ENCODE results near the gene ERC2. TPM values are rescaled to one million over a fixed set of nuclear protein-coding genes. Genes with fewer than 3 reads are reported as not detected.

ERC2 gene
- polyA plus RNA-seq, 1 experiment = 0.07 TPM

DNA sequence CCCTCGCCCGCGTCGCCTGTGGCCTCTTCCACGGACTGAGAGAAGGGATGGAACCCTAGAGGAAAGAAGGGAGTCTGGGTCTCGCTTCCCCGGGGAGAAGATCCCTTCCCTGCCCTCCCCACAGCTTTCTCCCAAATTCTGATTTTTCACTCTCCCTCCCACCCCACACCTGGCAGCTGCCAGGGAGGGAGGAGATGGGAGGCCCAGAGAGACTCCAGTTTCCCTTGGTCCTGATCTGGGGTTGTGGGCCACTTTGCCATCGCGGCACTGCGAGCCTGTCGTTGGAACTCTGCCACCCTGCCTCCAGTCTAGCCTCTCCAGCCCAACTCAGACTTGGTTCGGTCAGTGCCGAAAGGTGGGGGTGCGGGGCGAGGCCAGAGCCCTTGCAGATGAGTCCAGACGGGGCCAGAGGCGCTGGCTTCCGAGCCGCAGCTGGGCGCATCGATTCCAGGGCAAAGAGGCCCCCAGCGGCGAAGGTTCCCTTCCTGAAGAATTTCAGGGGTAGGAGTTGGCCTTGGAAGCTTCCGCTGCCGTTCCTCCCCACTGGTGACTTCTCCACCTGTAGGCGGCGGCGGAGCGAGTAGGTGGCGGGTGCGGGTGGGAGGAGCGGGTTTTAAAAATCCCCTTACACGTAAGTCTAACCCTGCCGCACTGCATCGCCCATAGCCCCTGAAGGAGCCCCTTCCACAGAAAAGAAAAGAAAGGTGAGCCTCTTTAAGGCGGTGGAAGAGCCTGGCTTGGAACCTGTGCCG, 986.3 kb downstream of the ERC2 start:
- DNase-seq (ENCODE audit: low read depth) = no peak

DNA sequence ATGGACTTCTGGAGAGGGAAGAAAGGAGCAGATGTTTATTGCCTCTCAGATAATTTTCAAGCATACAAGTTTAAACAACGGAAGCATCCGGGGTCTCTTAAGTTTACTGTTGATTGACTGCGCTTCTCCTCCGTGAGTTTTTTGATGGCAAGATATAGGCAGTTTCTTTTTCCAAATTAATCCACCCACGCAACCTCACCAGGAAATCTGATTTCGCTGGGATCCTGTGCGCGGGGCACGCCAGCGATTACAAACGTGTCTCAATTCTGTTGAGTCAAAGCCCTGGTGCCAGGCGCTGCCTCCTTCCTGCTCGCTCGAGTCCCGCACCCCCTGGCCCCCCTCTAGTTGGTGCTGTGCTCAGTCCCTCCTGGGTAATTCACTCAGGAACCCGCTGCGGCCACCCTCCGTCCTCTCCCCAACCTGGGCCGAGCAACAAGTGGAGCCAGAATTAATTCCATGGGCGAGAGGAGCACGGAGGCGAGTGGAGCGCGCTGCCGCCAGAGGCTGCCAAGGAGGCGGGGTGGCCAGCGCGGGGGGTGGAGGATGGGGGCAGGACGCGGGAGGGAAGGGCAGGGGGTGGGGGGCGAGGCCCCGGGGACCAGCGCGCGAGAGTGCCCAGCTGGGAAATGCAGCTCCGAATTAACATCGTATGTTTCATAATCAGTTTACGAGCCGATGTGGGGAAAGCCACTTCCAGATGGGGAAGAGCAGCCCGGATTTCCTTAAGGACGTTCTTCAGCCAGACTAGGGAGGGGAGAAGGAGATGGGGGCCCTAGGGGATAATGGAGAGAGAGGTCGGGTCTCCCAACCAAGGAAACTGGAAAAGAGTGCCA, 987.1 kb downstream of the ERC2 start:
- CTCF ChIA-PET = interaction anchor here (0.7 to 4.3 kb wide), 7 partner anchors 9 to 315 kb away, joined by 3 to 36 read pairs (median 3); no protein-coding TSS in a partner anchor
- Histone ChIP-seq H3K36me3 (ENCODE audit: control insufficient read depth, insufficient read depth, low read length) (peaks cover 12% of the 10 kb centered on the region), H3K27me3 (ENCODE audit: control insufficient read depth, insufficient read depth, low read length) (no peaks in the 10 kb centered on the region), H3K4me3 (ENCODE audit: low read depth, low read length) (peak overlapping the region; percentile 68)
- TF ChIP-seq, protein P1, sequence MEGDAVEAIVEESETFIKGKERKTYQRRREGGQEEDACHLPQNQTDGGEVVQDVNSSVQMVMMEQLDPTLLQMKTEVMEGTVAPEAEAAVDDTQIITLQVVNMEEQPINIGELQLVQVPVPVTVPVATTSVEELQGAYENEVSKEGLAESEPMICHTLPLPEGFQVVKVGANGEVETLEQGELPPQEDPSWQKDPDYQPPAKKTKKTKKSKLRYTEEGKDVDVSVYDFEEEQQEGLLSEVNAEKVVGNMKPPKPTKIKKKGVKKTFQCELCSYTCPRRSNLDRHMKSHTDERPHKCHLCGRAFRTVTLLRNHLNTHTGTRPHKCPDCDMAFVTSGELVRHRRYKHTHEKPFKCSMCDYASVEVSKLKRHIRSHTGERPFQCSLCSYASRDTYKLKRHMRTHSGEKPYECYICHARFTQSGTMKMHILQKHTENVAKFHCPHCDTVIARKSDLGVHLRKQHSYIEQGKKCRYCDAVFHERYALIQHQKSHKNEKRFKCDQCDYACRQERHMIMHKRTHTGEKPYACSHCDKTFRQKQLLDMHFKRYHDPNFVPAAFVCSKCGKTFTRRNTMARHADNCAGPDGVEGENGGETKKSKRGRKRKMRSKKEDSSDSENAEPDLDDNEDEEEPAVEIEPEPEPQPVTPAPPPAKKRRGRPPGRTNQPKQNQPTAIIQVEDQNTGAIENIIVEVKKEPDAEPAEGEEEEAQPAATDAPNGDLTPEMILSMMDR (IDR thresholded peaks at IDR 0.05; ENCODE audit: insufficient read depth, low read depth, low read length) = peak; percentile 11; the same call in 1 of the 2 replicates
- POLR2A ChIA-PET = interaction anchor here (0.5 to 2.8 kb wide), 6 partner anchors 74 to 622 kb away, joined by 3 to 20 read pairs (median 3); no protein-coding TSS in a partner anchor
- peak; percentile 71 for DNase-seq (ENCODE audit: low read depth)

More for the DNA sequence above, 986.3 kb downstream of the ERC2 start:
- Histone ChIP-seq H3K36me3 (ENCODE audit: control insufficient read depth, insufficient read depth, low read length) (peaks cover 10% of the 10 kb centered on the region), H3K27me3 (ENCODE audit: control insufficient read depth, insufficient read depth, low read length) (no peaks in the 10 kb centered on the region), H3K4me3 (ENCODE audit: low read depth, low read length) (peak overlapping the region; percentile 68)
- CTCF ChIA-PET = interaction anchor here (0.6 to 4.3 kb wide), 8 partner anchors 9 to 498 kb away, joined by 3 to 36 read pairs (median 4); no protein-coding TSS in a partner anchor
- POLR2A ChIA-PET = interaction anchor here (0.5 to 2.8 kb wide), 8 partner anchors 73 to 760 kb away, joined by 3 to 20 read pairs (median 3); no protein-coding TSS in a partner anchor
- TF ChIP-seq, protein P1 (IDR thresholded peaks at IDR 0.05; ENCODE audit: insufficient read depth, low read depth, low read length) = peak; percentile 47

DNA sequence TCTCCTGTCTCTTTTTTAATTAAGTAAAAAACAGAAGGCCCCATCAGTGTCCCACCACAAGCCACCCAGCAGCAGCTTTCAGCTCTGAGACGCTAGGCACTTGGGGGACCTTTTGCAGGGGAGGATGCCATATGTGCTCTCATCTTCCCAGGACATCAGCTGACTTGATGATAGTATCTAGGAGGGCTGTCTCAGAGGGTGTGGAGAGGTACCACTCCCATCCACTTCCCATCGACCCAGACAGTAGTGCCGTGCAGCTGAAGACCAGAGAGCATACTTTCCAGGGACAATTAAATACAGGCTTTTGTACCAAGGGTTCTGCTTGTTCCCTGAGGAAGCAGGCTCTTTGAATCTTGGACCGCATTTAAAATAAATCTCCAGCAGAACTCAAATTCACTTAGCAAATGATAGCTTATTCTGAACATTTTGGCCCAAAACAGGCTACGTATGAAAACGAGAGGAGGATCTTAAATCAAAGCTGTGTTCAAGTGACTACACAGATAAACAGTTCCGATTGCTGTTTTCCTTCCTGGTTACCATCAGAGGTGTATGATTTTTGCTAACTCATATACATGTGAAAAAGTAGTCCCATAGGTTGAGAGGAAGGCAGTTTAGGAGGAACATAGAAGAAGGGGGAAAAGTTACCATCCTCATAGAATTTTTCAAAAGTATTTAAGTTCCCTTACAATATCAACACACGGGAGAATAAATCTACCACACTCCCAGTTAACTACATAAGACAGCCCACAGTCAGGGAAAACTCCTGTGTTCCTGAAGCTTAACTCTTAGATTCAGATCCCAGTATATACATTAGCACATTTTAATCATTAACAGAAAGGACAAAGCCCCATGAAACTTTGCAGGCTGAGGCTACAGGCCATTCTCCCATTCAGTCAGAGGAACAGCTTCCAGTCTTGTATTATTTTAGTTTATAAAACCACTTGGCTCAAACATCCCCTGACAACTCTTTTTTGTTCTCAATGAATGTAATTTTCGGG, 990.7 kb downstream of the ERC2 start:
- ChIA-PET POLR2A (interaction anchor here (0.6 to 1.0 kb wide), 8 partner anchors 8 to 1049 kb away, joined by 3 to 4 read pairs (median 3); no protein-coding TSS in a partner anchor), CTCF (interaction anchor here (0.9 to 1.1 kb wide), 2 partner anchors 297 to 308 kb away, joined by 3 read pairs; no protein-coding TSS in a partner anchor)
- TF ChIP-seq, protein P1 (IDR thresholded peaks at IDR 0.05; ENCODE audit: insufficient read depth, low read depth, low read length) = no peak
- Histone ChIP-seq H3K4me3 (ENCODE audit: low read depth, low read length) (peak overlapping the region; percentile 68), H3K36me3 (ENCODE audit: control insufficient read depth, insufficient read depth, low read length) (peaks cover 20% of the 10 kb centered on the region), H3K27me3 (ENCODE audit: control insufficient read depth, insufficient read depth, low read length) (no peaks in the 10 kb centered on the region)
- no peak for DNase-seq (ENCODE audit: low read depth)

DNA sequence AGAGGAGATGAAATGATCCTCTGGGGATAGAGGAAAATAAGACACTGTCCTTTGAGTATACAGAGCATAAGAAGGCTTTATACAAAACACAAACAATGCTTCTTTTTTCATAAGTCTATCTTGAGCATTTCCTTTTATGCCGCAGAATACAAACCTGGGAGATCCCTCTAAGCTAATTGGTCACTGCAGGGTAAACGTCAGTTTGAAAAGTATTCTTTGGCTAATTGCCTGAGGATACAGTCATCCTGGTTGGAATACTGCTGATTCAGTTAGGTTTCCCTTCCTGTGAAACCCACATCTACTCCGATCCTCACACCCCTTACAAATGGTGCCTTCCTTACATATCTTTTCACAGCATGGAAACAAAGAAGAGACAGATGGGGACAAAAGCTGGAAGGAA, 991.8 kb downstream of the ERC2 start:
- DNase-seq (ENCODE audit: low read depth) = peak; percentile 66
- ChIA-PET CTCF (interaction anchor here (0.8 to 1.5 kb wide), 3 partner anchors 92 to 600 kb away, joined by 3 to 4 read pairs (median 3); no protein-coding TSS in a partner anchor), POLR2A (interaction anchor here (0.6 to 1.4 kb wide), 6 partner anchors 284 to 616 kb away, joined by 3 read pairs; no protein-coding TSS in a partner anchor)
- no peaks in the 10 kb centered on the region for H3K27me3 ChIP-seq (ENCODE audit: control insufficient read depth, insufficient read depth, low read length)
- H3K36me3 ChIP-seq (ENCODE audit: control insufficient read depth, insufficient read depth, low read length) = peaks cover 26% of the 10 kb centered on the region
- TF ChIP-seq, protein P1 (IDR thresholded peaks at IDR 0.05; ENCODE audit: insufficient read depth, low read depth, low read length) = no peak
- H3K4me3 ChIP-seq (ENCODE audit: low read depth, low read length) = peak overlapping the region; percentile 68
